Activated naive CD8-positive, alpha-beta T cell (primary cell): ENCODE results near the gene PDK4.

ENCODE experiments used
- H3K27ac Mint-ChIP-seq: one replicate; pipeline ENCODE4 v1.8.0; 2021; ENCODE audit warnings: mixed read lengths
- H3K27me3 Mint-ChIP-seq: one replicate; pipeline ENCODE4 v1.8.0; 2021; ENCODE audit warnings: mixed read lengths
- H3K36me3 Mint-ChIP-seq: one replicate; pipeline ENCODE4 v1.8.0; 2021; ENCODE audit warnings: mixed read lengths
- H3K4me1 Mint-ChIP-seq: one replicate; pipeline ENCODE4 v1.8.0; 2021; ENCODE audit warnings: low read depth, mixed read lengths
- H3K4me3 Mint-ChIP-seq: one replicate; pipeline ENCODE4 v1.8.0; 2021; ENCODE audit warnings: mild to moderate bottlenecking, mixed read lengths
- H3K9me3 Mint-ChIP-seq: one replicate; pipeline ENCODE4 v1.8.0; 2021; ENCODE audit warnings: low read depth, mixed read lengths

Gene PDK4

DNA sequence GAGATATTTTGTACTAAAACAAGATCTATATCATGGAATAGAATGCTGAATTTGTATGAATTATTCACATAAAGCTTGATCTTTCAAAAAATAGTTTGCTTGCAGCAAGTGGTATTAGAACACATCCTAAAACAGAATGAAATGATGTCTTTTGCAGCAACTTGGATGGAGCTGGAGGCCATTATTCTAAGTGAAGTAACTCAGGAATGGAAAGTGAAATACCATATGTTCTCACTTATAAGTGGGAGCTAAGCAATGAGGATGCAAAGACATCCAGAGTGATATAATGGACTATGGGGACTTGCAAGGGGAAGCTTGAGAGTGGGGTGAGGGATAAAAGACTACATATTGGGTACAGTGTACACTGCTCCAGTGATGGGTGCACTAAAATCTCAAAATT is 56.9 kb downstream of the PDK4 start:
- Mint-ChIP-seq H3K27ac (no peak overlapping the region), H3K4me1 (no peaks in the 10 kb centered on the region), H3K9me3 (no peaks in the 10 kb centered on the region), H3K4me3 (no peak overlapping the region), H3K36me3 (no peaks in the 10 kb centered on the region), H3K27me3 (peaks cover 8% of the 10 kb centered on the region)

DNA sequence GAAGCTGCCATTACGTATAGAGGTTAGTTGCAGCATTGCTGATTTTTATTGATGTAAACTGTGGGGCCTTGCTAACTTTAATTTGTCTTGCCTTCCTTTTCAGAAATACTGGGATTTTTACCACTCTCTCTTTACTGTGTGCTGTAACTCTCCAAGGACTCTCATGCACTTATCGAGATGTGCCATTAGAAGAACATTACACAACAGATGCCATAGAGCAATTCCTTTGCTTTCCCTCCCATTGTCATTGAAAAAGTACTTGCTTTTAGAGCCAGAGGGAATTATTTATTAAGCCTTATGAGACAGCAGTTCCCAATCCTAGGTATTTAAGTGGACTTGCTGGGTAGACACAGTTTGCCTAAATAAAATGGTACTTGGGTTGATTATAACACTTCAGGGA is 58.8 kb downstream of the PDK4 start:
- H3K4me3 Mint-ChIP-seq: no peak overlapping the region
- no peaks in the 10 kb centered on the region for H3K9me3 Mint-ChIP-seq
- no peaks in the 10 kb centered on the region for H3K36me3 Mint-ChIP-seq
- H3K27ac Mint-ChIP-seq: no peak overlapping the region
- H3K27me3 Mint-ChIP-seq: peaks cover 6% of the 10 kb centered on the region
- no peaks in the 10 kb centered on the region for H3K4me1 Mint-ChIP-seq

DNA sequence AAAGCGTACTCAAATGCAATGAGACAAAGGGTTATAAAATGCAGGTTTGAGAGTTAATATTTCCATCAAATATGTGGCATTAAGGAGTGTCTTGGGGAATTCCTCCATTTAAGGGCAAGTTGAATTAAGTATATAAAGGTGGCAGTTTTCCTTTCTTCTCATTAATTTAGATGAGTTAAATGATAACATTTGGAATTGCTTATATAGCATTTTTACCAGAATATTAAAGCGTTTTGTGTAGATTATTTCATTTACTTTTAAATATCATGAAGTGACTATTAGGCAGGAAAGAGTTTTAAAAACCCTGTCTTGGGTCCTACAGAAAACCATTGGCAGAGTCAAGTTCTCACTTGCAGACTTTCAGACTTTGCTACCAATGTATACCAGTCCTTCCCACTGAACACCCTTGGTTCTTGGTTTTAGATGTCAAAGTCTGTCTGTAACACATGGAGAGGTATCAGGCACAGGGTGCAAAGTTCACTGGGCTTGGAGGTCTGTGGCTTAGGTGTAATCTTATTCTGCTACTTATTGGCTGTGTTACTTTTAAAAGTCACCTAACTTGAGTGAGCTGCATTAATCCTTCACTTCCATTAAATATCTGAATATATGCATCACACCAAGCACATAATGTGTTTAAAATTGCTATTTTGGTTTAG is 59.5 kb downstream of the PDK4 start:
- Mint-ChIP-seq H3K4me1 (no peaks in the 10 kb centered on the region), H3K9me3 (no peaks in the 10 kb centered on the region), H3K27ac (no peak overlapping the region), H3K27me3 (peaks cover 6% of the 10 kb centered on the region), H3K4me3 (no peak overlapping the region), H3K36me3 (no peaks in the 10 kb centered on the region)

DNA sequence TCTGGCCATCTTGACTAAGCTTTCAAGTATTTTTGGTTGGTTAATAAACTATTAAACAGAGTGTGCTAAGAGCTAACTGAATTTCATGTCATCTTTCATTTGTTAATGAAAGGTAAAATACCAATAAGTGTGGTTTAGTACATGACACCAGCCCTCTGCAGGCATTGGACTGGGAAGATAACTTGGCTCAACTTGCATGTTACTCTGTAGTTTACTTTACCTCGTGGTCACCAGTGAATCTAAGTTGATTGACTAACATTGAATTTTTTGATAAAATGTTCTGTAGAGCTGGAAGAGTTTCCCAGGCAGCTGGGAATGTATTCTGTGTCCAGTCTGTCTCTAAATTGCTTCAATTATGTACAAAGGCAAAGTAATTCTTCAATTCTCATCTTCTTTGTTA is 60.7 kb downstream of the PDK4 start:
- no peak overlapping the region for H3K27ac Mint-ChIP-seq
- no peaks in the 10 kb centered on the region for H3K36me3 Mint-ChIP-seq
- H3K4me3 Mint-ChIP-seq: no peak overlapping the region
- peaks cover 5% of the 10 kb centered on the region for H3K27me3 Mint-ChIP-seq
- H3K4me1 Mint-ChIP-seq: no peaks in the 10 kb centered on the region
- no peaks in the 10 kb centered on the region for H3K9me3 Mint-ChIP-seq

DNA sequence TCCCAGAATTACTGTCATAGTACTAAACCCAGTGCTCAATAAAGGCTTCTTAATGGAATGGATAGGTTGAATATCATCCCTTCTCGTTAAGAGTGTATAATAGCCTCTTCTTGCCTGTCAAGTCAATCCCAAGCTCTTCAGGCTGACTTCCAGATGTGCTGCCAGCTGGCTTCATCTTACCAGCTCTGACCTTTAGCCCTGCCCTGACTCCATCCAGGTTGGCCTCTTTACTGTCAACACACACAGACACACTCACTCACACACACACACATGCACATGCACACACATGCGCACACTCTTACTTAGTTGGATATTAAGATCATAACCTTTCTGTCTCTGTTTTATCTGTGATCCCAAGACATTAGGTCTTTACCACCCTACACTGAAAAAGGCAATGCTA is 61.5 kb downstream of the PDK4 start:
- Mint-ChIP-seq H3K36me3 (no peaks in the 10 kb centered on the region), H3K9me3 (no peaks in the 10 kb centered on the region), H3K4me1 (no peaks in the 10 kb centered on the region), H3K27ac (no peak overlapping the region), H3K4me3 (no peak overlapping the region), H3K27me3 (peaks cover 5% of the 10 kb centered on the region)
